GM18526 (cell line): ENCODE results near the gene STAM2.

Experiments used
- POLR2A ChIP-seq: IDR thresholded peaks from 3 replicates; pipeline ENCODE4 v1.6.1; 2011; ENCODE audit not compliant: insufficient read length; ENCODE audit errors: extremely low read depth

Gene STAM2

GRCh38 chr2:152083202-152083875 is 92.2 kb downstream of the STAM2 start:
- no peak for TF ChIP-seq POLR2A

- TF ChIP-seq POLR2A = no peak
Measured at GRCh38 chr2:152078662-152079061, 96.9 kb downstream of the STAM2 start.

DNA sequence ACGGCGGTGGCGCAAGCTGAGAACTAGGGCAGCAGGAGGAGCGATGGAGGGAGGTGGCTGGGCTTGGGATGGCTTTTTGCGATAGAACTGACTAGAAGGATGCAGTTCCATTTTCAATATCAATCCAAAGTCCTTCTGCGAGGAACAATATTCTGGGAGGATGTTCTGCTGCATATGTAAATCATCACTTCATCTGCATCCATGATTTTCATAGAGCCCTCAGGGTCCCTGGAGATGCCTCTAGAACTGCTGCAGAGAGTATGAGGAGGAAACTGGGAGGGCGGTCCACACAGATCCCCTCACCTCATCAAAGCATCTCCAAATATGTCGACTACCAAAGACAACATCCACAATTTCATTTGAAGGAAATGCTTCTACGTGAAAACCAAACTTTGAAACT is 97.5 kb downstream of the STAM2 start:
- no peak for TF ChIP-seq POLR2A

DNA sequence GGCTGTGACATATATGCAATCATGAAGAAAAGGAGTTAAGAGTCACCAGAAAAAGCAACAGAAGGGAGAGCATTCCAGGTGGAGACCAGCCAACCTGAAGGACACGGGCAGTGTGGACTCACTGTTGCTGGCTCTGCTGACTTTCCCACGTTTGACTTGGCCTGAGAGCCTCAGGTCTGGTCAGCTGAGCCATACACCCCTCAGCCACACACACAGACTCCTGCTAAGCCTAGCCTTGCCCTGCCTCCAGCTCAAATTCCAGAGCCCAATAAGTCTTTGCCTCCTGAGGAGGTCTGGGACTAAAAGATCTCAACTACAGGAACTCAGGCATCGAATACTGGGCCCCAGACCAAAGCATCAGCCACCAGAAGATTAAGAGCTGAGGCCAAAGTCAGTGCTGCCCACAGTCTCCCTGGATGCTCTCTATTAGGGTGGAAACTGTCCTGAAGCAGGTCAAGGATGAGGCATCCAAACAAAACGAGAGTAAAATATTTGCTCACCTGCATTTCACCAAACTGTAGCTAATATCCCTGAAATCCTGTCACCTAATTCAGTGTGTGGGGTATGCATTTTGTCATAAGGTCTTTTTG is 100.0 kb downstream of the STAM2 start:
- TF ChIP-seq POLR2A = no peak

DNA sequence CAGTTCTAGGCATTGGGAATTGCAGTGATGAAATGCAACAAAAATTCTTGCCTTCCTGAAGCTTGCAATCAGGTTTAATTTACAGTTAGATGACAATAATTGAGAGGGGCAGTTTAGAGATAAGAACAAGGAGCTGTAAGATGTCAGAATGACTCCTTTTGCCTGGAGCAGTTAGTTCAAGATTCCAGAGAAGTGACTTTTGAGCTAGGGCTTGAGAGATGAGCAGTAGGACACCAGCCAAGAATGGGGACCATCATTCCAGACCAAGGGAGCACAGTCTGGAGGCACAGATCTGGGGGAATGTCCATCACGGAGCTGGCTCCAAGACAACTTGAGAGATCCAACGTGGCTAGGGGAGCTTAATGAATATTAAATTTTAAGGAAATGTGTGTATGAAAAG is 103.6 kb downstream of the STAM2 start:
- no peak for TF ChIP-seq POLR2A

- no peak for TF ChIP-seq POLR2A
Measured at GRCh38 chr2:152071518-152071917, 104.0 kb downstream of the STAM2 start.

DNA sequence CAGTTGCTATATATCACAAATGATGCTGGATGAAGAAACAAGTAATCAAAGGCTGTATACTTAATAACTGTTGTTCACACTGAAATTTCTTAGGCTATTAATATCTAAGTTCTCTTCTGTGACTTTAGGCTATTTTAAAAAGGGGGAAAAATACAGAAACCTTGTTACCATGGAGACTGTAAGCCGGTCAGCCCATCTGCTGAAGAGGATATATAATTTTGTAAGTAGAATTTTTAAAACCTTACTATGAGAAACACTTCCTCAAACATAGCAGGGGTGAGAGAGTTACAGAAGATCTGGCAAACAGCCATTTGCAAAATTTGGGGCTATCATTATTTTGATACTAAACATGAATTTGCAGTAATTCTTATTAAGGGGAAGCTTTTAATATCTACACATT is 104.5 kb downstream of the STAM2 start:
- TF ChIP-seq POLR2A = no peak

DNA sequence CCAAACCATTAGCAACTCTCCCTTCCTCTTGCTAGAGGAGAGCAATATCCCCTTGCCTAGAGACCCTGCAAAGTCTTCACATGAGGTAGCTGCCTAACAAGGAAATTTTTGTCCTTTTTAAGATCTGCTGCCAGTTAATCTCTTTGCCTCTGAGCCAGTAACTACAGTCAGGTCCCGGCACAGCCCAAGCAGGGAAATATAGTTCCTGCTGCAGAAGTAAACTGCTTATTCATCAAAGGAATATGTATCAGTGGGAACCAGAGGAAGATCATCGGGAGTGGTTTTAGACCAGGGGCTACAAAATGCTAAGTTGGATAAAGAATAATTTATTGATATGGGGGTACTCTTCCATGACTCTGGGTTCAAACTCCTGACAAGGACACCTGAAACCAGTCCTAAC is 107.3 kb downstream of the STAM2 start:
- no peak for TF ChIP-seq POLR2A

GRCh38 chr2:152067823-152068222 is 107.7 kb downstream of the STAM2 start:
- TF ChIP-seq POLR2A = no peak
